Testis (tissue), 2 donors: ENCODE results near the gene ZNRF2.

Experiments used
- POLR2A ChIP-seq: fragments of 450-650 bp; IDR thresholded peaks from one replicate; pipeline ENCODE4 v1.6.1; 2017; ENCODE audit warnings: antibody characterized with exemption, mild to moderate bottlenecking, moderate library complexity
- TF ChIP-seq, protein P1 (sequence below), 3 experiments: fragments of 450-650 bp in 2 of 3; fragments of 200-600 bp in 1 of 3; sonication (generic) in 1 of 3; IDR thresholded peaks; one replicate each; pipeline ENCODE4 v1.5.1; 2016 to 2019; ENCODE audit warnings: antibody characterized with exemption in 3 of 3, mild to moderate bottlenecking in 2 of 3, moderate library complexity in 1 of 3

DNA sequence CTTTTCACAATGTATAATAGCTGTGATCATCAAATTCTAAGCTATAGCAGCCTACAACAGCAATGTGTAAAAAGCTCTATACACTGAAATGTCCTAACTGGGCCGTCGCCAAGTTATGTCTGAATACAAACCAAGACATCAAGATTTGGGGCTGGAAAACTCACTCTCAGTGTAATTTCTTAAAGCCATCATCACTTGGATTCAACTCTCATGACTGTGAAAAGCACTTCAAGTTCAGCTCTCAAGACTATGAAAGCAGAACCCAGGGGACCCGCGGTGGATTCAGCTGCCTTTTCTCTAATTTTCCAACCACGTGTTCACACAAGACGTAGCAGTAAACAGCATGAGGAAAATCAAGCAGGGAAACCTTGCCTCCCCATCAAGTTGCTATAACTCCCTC, 15.8 kb upstream of the ZNRF2 start:
- TF ChIP-seq, protein P1, sequence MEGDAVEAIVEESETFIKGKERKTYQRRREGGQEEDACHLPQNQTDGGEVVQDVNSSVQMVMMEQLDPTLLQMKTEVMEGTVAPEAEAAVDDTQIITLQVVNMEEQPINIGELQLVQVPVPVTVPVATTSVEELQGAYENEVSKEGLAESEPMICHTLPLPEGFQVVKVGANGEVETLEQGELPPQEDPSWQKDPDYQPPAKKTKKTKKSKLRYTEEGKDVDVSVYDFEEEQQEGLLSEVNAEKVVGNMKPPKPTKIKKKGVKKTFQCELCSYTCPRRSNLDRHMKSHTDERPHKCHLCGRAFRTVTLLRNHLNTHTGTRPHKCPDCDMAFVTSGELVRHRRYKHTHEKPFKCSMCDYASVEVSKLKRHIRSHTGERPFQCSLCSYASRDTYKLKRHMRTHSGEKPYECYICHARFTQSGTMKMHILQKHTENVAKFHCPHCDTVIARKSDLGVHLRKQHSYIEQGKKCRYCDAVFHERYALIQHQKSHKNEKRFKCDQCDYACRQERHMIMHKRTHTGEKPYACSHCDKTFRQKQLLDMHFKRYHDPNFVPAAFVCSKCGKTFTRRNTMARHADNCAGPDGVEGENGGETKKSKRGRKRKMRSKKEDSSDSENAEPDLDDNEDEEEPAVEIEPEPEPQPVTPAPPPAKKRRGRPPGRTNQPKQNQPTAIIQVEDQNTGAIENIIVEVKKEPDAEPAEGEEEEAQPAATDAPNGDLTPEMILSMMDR (IDR thresholded peaks at IDR 0.05) = no peak
- no peak for TF ChIP-seq POLR2A
